GM10847 (cell line): ENCODE data around the gene TTLL1.

ENCODE experiments used
- POLR2A ChIP-seq: IDR thresholded peaks from 2 replicates; pipeline ENCODE4 v1.6.1; 2011; ENCODE audit not compliant: insufficient read length; ENCODE audit errors: extremely low read depth

Gene TTLL1

DNA sequence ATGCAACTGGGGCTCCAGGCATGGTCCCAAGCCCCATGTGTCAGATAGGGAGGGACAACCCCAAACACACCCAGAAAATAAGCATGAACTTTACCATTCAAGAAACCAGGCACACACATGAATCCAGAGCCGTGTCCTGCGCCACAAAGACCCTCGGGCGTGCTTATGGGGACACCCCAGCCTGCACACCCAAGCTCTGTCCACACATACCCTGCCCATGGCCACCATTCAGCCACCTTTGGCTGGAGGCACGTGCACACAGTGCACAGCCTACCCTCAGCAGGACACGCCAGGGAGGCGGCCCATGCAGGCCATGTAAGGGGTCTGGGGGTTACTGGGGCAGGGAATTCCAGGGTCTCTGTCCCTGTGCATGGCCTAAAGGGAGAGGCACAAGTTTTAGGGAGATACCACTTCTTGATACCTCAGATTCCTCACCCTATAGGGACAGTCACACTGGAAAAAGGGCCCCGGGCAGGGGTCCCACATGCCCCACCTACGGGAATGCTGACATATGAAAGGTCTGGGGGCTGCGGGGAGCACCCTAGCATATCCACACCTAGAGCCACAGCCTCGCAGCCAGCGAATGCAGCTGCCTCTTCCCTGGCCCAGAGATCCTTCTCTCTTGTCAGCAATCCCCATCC, 94.8 kb downstream of the TTLL1 start:
- TF ChIP-seq POLR2A, result no peak

DNA sequence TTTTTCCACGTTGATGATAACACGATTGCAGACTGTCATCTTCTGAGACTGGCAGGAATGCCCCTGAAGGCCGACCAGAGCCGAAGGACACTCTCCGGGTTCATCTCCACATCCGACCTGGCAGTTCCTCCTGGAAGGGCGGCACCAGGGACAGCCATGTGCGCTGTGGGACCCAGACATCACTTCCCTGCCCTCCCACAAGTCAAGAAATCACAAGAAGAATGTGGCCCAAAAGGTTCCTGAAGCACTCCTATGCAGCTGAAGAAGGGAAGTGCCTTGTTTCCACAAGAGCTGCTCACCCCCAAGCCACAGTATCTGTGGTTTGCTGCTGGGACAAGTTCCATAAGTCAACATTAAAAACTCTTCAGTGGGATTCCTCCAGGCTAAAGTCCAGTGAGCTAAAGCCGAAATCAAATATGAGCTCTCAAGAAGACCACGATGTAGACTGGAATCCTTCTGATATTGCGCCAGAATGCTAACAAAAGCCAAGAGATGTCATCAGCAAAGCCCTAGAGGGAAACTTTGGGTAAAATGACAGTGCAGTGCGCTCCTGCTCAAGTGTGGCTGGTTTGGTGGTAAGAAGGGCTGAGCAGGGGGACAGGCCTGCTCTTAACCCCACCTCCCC, 95.4 kb downstream of the TTLL1 start:
- TF ChIP-seq POLR2A, result no peak

DNA sequence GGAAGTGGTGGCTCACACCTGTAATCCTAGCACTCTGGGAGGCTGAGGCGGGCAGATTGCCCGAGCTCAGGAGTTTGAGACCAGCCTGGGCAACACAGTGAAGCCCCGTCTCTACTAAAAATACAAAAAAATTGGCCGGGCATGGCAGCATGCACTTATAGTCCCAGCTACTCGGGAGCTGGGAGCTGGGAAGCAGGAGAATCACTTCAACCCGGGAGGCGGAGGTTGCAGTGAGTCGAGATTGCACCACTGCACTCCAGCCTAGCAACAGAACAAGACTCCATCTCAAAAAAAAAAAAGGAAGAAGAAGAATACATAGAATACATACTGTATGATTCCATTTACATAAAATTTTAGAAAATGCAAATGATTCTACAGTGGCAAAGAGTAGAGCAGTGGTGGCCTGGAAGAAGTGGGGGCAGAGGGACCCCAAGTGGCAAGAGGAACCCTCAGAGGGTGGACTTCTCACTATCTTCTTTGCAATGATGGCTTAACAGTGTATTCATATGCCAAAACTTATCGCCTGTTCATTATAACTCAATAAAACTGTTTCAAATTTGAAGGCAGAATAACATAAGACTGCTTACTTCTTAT, 96.2 kb downstream of the TTLL1 start:
- no peak for TF ChIP-seq POLR2A

DNA sequence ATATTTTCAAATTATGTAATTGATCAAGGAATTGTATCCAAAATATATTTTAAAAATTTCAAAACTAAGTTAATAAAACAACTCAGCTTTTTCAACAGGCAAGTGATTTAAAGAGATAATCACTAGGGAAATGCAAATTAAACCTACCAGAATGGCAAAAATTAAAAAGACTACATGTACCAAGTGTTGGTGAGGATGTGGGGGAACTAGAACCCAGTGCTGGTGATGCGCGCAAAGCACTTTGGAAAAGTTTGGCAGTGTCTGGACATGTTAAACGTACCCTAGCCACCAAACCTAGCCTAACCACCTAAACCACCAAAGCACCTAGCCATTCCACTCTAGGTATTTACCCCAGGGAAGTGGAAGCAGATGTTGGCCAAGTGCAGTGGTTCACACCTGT, 97.1 kb downstream of the TTLL1 start:
- TF ChIP-seq POLR2A, result no peak

DNA sequence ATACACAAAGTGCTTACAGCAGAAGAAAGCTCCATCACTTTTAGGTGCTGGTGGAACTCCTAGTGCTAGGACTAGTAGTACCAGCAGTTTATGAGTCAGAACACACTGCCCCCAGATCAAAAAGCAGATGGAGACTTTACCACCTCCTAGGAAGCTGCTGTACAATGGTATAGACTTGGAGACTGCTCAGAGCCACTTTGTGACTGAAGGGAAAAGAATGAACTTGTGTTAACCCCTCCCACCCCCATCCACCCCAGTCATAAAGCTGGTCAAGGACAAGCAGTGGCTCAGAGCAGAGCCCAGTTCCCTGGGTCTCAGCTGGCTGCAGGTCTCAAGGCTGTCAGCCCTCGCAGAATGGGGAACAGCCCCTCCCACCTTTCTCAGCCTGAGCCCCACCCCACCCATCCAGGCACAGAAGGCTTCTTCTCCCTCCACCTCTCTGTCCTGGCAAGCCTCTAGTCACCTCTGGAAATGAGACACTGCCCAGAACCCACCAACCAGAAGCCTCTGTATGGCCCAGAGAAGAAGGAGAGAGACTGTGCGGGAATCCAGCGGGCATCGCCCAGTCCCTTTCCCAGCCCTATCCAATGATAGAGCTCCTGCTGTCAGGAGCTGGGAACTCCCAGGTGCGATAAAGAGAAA, 98.1 kb downstream of the TTLL1 start:
- TF ChIP-seq POLR2A, result no peak

DNA sequence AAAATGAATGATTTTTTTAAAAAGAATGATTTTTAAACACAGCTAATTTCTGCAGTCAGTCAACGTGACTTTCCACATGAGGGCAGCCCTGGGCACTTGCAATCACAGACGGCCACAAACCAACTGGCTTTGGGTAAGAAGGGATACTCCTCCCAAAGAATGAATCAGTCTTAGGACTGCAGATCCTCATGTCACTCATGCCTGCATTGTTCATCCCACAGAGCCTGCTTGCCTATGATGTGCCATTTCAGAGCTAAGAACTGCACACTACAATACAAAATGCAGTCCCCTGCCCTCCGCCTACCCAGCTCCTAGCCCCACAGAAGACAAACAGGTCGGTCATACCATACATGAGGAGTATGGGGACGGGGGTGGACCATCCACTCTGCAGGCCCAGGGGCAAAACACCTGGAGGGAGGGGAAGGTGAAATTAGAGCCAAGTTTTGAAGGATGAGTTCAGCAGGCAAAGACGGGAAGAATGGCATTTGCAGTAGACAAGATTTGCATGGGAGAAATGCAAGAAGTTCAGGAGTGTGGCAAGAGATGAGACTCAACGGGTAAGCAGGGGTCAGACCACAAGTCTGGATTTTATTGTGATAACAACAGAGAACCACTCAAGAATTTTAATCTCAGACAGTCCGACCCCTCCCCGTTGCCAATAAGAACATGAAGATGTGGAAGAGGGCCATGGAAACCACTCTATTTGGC, 98.9 kb downstream of the TTLL1 start:
- no peak for TF ChIP-seq POLR2A
